NCI-H1694 (cell line): ENCODE data around the gene NAPA.

Experiments
- DNase-seq: peaks from one replicate; lab custom pipeline; 2025; lab: John Stamatoyannopoulos, UW

The NAPA gene

GRCh38 chr19:47458672-47459071, 56.2 kb downstream of the NAPA start:
- no peak for DNase-seq

DNA sequence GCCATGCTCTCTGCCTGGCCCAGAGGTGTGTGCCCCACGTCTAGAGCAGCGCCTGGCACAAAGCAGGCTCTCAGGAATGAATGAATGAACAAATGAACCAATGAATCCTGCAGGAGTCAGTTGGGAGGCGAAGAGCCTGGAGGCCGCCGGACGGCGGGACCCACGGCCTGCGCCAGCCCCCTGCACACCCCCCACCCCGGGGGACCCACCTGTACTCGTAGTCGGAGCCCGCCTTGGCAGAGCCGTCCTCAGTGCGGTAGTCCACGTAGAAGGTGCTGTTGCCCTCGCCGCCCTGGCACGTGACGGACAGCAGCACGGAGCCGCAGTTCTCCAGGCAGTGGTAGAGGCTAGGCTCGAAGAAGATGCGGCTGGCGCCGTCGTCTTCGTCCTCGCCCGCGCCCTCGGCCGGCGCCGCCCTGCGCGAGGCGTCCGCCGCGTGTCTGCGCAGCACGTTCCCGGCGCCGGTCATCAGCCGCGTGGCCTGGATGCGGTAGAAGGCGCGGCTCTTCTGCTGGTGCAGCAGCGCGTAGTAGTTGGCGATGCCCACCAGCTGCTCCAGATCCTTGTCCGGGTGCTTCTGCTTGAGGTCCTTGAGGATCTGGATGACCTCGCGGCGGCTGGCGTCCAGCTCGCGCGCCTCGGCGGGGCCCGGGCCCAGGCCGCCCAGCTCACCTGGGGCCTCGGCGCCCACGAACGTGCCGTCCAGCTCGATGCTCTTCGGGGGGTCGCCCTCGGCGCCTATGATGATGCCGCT, 58.0 kb downstream of the NAPA start:
- no peak for DNase-seq

GRCh38 chr19:47450478-47450877, 64.4 kb downstream of the NAPA start:
- DNase-seq = no peak

DNA sequence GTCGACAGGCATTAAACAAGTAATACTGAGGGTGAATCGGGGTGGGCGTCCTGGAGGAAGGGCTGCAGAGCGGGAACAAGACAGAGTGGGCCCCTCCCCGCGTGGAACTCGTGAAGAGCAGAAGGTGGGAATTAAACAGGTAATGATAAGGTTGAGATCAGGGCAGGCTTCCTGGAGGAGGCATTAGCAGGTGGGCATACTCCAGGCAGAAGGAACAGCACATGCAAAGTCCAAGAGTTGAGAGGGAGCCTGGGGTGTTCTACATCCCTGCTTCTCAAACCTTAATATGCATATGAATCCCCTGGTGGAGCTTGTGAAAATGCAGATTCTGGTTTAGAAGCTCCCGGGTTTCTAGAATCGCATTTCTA, 66.5 kb downstream of the NAPA start:
- no peak for DNase-seq

DNA sequence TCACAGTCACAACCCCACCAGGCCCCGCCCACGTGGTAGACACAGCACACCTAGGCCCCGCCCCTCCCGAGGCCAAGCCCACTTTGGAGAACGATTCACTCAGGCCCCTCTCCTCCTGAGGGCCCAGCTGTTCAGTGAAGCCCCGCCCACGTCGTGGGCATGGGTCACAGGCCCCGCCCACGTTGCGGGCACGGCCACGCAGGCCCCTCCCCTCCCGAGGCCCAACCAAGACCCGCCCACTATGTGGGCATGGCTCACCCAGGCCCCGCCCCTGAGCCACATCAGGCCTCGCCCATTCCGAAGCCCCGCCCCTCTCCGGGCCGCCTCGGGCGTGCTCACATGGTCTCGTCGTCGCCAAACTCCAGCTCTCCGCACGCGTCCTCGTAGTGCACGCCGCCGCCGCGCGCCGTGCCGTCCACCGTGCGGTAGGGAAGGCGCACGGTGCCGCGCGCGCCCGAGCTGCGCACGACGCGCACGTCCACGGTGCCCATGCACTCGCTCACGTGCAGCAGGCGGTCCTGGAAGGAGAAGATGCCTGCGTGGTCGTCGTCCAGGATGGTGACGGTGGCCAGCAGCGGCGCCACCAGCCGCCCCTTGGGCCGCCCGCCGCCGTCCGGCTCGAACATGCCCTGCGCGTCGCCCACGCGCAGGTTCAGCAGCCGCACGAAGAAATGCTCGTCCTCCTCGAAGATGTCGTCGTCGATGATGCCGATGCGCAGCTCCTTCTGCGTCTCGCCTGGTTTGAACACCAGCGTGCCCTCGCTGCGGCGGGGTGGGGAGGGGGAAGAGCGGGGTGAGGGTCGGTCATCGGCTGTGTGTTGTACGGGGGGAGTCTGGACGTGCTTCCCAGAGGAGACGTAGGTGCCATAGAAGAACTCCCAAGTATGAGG, 67.1 kb downstream of the NAPA start:
- DNase-seq = no peak

DNA sequence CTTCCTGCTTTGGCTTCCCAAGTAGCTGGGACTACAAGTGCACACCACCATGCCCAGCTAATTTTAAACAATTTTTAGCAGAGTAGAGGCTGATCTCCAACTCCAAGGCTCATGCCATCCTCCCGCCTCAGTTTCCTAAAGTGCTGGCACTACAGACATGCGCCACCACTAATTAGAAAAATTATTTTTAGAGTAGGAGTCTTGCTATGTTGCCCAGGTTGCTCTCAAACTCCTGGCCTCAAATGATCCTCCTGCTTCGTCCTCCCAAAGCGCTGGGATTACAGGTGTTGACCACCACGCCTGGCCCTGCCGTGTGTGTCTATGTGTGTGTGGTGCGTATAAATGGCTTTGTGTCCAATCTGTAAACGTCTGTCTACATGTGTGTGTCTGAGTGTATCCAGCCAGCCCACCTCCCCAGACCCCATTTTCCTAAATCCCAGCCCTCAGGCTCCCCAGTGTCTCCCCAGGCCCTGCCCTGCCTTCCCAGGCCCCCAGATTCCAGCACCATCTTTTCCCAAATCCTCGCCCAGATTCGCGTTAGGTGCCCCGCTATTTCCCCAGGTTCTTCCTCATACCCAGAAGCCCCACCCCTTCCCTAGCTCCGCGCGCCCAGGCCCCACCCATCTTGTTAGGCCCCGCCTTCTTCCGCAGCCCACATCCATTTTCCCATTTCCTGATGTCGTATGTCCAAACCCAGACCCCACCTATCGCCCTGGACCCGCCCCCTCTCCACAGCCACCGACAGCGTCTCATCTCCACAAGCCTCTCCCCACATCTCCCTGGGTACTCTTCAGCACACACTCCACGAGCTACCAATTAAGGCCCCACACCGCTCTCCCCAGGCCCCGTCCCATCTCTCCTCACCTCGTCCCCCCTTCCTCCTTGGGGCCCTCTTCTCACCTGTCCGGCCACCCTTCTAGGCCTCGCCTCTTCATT, 68.1 kb downstream of the NAPA start:
- DNase-seq = no peak

- peak; percentile 38 for DNase-seq
Measured at GRCh38 chr19:47445937-47446402, 68.9 kb downstream of the NAPA start.

DNA sequence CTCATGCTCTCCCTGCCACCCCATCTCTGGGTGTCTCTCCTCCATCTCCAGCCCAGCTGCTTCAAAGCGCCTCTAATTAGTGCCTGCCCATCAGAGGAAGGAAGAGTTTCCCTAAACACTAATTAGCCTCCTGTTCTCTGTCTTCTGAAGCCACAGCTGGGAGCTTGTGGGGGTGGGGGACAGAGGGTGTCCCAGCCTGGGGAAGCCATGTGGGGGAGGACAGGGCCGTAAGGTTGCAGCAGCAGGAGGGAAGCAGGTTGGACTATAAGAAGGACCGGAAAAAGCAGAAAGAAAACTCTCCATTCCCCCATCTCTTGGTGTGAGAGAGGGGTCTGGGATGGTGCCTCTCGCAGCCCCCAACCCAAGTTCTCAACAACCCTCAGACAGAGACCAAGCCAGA, 69.3 kb downstream of the NAPA start:
- peak; percentile 89 for DNase-seq

- no peak for DNase-seq
Measured at GRCh38 chr19:47444388-47444821, 70.5 kb downstream of the NAPA start.

DNA sequence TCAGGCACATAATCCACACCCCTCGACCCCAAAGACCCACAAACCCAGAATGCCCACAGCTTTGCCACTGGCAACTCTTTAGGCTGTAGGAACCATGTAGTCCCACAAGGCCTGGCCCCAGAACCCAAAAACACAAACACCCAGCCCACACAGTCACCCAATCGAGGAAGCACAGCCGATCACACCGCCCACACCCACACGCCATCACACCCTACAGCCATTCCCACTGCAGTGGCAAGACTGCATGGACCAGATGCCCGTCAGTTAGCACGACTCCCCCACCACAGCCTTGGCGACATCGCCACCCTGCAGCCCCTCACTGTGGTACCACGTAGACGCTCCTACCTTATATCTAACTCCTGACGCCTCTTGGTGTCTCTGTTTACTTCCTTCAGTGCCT, 71.5 kb downstream of the NAPA start:
- DNase-seq = no peak

DNA sequence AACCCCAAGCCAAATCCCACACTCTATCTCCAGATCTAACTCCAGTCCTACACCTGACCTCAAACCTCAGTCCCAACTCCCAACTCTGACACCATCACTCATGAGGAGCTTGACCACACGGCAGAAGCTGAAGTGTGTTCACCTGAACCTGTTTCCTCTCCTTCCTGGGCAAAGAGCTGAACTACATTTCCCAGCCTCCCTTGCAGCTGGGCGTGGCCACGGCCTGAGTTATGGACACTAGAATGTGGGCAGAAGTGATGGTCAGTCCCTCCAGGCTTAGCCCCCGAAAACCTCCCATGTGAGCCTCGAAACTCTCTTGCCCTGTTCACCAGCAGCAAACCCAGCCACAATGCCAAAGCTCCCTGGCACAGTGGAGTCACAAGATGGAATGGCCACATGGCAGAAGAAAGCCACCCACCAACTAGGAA, 76.1 kb downstream of the NAPA start:
- DNase-seq = no peak
